ENCODE measurements around the gene ELAPOR1.

GRCh38 chr1:109148987-109149561 lies 35.2 kb downstream of the ELAPOR1 start:
- no peak for TF ChIP-seq REST (IDR thresholded peaks at IDR 0.05)
- TF ChIP-seq GABPA (IDR thresholded peaks at IDR 0.05 in 1 of 2, conservative IDR thresholded peaks at IDR 0.05 in 1 of 2): no peak
- TF ChIP-seq CTCF (IDR thresholded peaks at IDR 0.05; ENCODE audit: low read depth, low read length, missing input control): no peak
- no peak for TF ChIP-seq RAD21 (IDR thresholded peaks at IDR 0.05)
- TF ChIP-seq MAX (IDR thresholded peaks at IDR 0.05): no peak
- no peak for TF ChIP-seq SP1 (IDR thresholded peaks at IDR 0.05)
- no peak for TF ChIP-seq TAF1 (conservative IDR thresholded peaks at IDR 0.05)
- TF ChIP-seq ZBTB33 (IDR thresholded peaks at IDR 0.05): no peak
- no peak for TF ChIP-seq NR2F2 (IDR thresholded peaks at IDR 0.05)
- no peak for TF ChIP-seq YY1 (IDR thresholded peaks at IDR 0.05)
- TF ChIP-seq ATF3 (IDR thresholded peaks at IDR 0.05): no peak

Measured in liver (tissue), 3 donors.